NOMO-1 (cell line): ENCODE data around the gene SBNO2.

Experiments used
- DNase-seq, 2 experiments: peaks; one replicate each; lab custom pipeline; 2025; ENCODE audit not compliant: unreplicated experiment in 2 of 2; lab: John Stamatoyannopoulos, UW

The SBNO2 gene

DNA sequence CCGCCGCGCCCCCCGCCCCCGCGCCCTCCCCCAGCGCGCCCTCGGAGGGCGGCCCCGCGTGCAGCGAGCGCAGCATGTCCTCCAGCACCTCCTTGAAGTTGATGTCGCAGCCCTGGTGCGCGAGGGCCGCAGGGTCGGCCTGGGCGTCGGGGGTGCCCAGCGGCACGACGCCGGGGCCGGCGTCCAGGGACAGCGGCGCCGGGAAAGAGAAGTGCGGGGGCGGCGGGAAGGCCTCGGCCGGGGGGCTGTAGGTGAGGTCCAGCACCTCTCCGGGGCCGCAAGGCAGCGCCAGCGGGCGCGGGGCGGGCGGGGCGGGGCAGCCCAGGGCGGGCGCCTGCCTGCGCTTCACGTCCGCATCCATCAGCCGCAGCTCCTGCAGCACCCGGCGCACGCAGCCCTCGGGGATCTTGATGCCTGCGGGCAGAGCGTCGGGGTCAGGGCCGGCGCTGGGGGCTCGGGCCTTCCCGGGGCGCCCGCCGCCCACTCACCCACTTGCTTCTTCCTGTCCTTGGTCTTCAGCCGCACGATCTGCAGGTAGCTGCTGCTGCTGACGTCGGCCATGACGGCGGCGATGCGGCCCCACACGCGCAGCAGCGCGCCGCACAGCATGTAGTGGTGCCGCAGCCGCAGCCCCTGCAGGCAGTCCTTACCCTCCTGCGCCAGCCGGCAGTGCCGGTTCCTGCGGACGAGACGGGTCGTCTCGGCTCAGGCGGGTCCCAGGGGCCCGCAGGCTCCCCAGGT is 65.6 kb downstream of the SBNO2 start:
- no peak for DNase-seq

DNA sequence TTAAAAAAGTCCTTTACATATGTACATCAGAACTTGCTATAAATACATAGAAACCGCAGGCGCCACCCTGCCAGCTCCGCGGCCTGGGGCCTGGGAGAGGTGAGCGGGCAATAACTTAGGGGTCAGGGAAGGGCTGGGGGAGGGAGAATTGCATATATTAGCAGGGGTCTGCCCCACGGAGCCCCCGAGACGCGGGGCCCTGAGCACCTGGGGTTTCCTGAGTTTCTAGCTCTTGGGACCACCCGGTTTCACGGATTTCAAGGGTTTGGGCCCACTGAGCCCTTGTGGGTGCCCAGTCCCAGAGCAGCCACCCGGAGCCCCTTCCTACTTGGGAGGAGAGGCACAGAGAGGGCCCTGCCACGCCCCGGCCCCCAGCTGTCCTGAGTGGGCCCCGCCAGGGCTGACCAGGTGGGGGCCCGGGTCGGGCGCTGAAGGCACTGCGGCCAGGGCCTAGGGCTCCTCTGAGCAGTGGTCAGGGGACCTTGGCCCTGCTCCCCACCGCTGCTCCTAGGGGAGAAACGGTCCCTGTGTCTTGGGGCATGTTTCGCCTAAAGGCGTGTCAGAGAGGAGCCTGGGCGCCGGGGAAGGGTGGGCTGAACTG is 66.3 kb downstream of the SBNO2 start:
- DNase-seq, result peak; percentile 19 to 24

GRCh38 chr19:1106841-1107660 is 67.0 kb downstream of the SBNO2 start:
- peak; percentile 46 to 59 for DNase-seq

DNA sequence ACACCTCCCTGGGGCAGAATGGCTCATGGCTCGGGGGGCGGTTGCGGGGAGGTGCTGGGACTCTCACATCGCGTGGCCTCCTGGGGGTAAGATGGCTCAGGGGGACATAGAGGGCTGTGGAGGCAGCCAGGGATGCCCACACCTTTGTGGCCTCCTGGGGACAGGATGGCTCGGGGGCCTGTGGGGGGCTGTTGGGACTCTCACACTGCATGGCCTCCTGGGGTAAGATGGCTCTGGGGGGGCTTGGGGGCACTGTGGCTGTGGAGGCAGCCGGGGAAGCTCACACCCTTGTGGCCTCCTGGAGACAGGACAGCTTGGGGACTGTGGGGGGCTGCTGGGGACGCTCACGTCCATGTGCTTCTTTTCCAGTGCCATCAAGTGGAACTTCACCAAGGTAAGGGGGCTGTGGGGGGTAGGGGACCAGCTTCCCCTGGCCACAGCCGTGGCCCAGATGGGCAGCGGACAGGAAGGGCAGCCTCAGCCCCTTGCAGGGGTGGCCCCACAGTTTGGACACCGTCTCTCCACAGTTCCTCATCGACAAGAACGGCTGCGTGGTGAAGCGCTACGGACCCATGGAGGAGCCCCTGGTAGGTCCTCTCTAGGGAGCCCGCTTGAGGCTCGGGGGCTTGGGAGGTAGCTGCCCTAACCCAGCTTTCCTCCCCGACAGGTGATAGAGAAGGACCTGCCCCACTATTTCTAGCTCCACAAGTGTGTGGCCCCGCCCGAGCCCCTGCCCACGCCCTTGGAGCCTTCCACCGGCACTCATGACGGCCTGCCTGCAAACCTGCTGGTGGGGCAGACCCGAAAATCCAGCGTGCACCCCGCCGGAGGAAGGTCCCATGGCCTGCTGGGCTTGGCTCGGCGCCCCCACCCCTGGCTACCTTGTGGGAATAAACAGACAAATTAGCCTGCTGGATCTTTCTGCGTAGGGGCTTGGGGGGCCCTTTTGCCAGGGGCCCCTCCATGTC is 67.9 kb downstream of the SBNO2 start:
- no peak for DNase-seq

- no peak for DNase-seq
Observed at GRCh38 chr19:1105008-1105872, 68.8 kb downstream of the SBNO2 start.

- peak; percentile 53 to 57 for DNase-seq
Observed at GRCh38 chr19:1104311-1105007, 69.6 kb downstream of the SBNO2 start.

GRCh38 chr19:1103708-1104310 is 70.3 kb downstream of the SBNO2 start, which contains the start of gene GPX4:
Gene GPX4 (plus strand): TSS chr19:1103994. CDS start chr19:1104044, 50 bp downstream.
- peak; percentile 98 to 100 for DNase-seq

GRCh38 chr19:1103132-1103707 is 70.8 kb downstream of the SBNO2 start:
- no peak for DNase-seq

- peak; percentile 45 to 81 for DNase-seq
Observed at GRCh38 chr19:1102407-1103131, 71.5 kb downstream of the SBNO2 start.

GRCh38 chr19:1101337-1101698 is 72.8 kb downstream of the SBNO2 start:
- peak; percentile 43 to 56 for DNase-seq

- DNase-seq, result no peak
Observed at GRCh38 chr19:1098177-1099051, 75.7 kb downstream of the SBNO2 start.

DNA sequence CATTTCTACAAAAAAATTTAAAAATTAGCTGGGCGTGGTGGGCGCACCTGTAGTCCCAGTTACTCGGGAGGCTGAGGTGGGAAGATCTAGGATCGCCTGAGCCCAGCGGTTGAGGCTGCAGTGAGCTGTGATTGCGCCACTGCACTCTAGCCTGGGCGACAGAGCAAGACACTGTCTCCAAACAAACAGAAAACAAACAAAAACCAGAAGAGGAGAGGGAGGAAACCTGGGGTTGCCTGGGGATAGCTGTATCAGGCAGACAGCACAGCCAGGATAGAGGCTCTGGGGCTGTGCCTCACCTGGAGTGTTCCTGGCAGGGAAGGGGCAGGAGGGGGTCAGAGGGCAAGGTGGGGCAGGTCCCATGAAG is 76.3 kb downstream of the SBNO2 start:
- no peak for DNase-seq

DNA sequence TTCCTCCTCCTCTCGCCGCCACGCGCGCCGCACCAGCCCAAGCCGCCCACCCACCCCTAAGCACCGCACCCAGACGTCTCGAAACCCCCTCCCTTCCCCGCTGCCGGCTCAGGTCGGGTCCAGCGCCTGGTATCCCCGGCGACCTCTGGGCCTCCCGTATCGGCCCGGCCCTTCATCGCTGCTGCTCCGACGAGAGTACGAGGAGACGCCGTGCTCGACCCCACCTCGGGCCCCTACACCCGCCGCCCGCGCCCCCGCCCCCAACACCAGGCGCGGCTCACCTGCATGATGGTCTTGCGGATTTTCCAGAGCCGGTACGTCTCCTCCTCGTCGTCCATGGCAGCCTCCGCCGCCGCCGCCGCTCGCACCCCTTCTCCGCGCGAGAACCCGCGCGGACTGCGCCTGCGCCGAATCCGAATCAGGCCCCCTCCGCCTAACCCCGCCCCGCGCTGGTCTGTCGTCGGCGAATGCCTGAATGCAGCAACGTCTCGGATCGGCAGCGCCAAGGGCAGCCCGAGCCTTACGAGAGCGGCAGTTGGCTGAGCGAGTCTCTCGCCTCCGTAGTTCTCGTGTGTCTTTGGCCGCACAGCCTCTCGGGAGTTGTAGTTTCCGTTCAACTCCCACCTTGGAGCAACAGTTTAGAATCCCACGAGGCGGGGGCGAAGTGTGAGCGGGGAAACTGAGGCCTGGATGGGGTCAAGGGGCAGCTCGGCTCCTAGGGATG is 78.9 kb downstream of the SBNO2 start, which contains the start of gene POLR2E:
Gene POLR2E (minus strand): TSS at position 398 of the 724 bp plus-strand sequence. CDS start 60 bp downstream, at position 338.
- peak; percentile 95 to 96 for DNase-seq

DNA sequence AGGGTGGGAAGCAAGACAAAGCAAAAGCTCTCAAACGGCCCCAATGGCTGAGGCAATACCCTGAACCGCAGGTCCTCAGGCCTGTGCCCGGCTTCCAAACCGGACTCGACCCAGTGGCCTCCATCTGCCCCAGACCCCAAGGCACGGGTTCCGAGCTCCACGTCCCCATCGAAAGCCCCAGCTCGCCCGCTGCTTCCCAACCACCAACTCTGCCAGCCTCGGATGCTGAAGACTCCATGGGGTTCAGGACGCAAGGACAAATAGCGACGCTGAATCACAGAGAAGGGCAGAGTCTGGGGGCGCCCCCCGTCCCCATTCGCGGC is 79.5 kb downstream of the SBNO2 start:
- DNase-seq, result no peak

GRCh38 chr19:1093811-1094553 is 80.1 kb downstream of the SBNO2 start:
- DNase-seq, result no peak
